HG03103 (cell line): ENCODE measurements around the gene GPR137.

Experiments used
- ATAC-seq: cut with Tn5 transposase; IDR thresholded peaks from one replicate; pipeline ENCODE4 v1.9.1; 2021; ENCODE audit warnings: low read depth; ENCODE audit not compliant: unreplicated experiment

Gene GPR137

GRCh38 chr11:64263021-64263946, 22.4 kb upstream of the GPR137 start:
- ATAC-seq, result no peak

GRCh38 chr11:64263947-64264317, 21.7 kb upstream of the GPR137 start:
- ATAC-seq, result no peak

GRCh38 chr11:64264371-64264852, 21.2 kb upstream of the GPR137 start:
- ATAC-seq, result no peak

GRCh38 chr11:64265176-64266160, 20.2 kb upstream of the GPR137 start:
- no peak for ATAC-seq

GRCh38 chr11:64266339-64266738, 19.3 kb upstream of the GPR137 start:
- no peak for ATAC-seq

GRCh38 chr11:64267207-64267945, 18.3 kb upstream of the GPR137 start:
- no peak for ATAC-seq

- no peak for ATAC-seq
Observed at GRCh38 chr11:64268025-64268892, 17.4 kb upstream of the GPR137 start.

- peak; percentile 7 for ATAC-seq
Observed at GRCh38 chr11:64268893-64269539, 16.6 kb upstream of the GPR137 start.

- peak; percentile 58 for ATAC-seq
Observed at GRCh38 chr11:64269540-64270220, 16.0 kb upstream of the GPR137 start.

GRCh38 chr11:64275031-64275800, 10.4 kb upstream of the GPR137 start:
- ATAC-seq, result no peak

- no peak for ATAC-seq
Observed at GRCh38 chr11:64275841-64276240, 9.8 kb upstream of the GPR137 start.

- no peak for ATAC-seq
Observed at GRCh38 chr11:64276653-64277431, 8.8 kb upstream of the GPR137 start.

GRCh38 chr11:64278576-64279190, 7.0 kb upstream of the GPR137 start:
- no peak for ATAC-seq

GRCh38 chr11:64281957-64282770, 3.5 kb upstream of the GPR137 start:
- no peak for ATAC-seq

GRCh38 chr11:64283092-64283491, 2.6 kb upstream of the GPR137 start:
- ATAC-seq, result no peak
